PC-9 (cell line): Measurements from ENCODE around the gene TRIP13. TPM values are rescaled to one million over a fixed set of nuclear protein-coding genes. Genes with fewer than 3 reads are reported as not detected.

Experiments used
- BruUV-seq: library from RNA; stranded (reverse); fragments of 400-500 nt; replicated peaks from 2 replicates; lab custom pipeline; 2021; lab: Mats Ljungman, UMichigan
- CTCF ChIA-PET: fragments of 300-600 bp; sonication (Branson Sonifier 250); formaldehyde crosslinking; loops from one replicate; lab custom pipeline; 2022; ENCODE audit warnings: antibody characterized with exemption; lab: Charles Lee
- POLR2A ChIA-PET: fragments of 300-600 bp; sonication (Branson Sonifier 250); formaldehyde crosslinking; loops from one replicate; lab custom pipeline; 2022; ENCODE audit warnings: antibody characterized with exemption; ENCODE audit not compliant: unreplicated experiment; lab: Charles Lee
- DNase-seq, 2 experiments: peaks; one replicate each; pipeline versions ENCODE4 v3.0.0 to v3.0.0-alpha.2; 2015 to 2022; ENCODE audit warnings: mixed read lengths in 1 of 2
- H2AFZ ChIP-seq: fragments of 200-600 bp; sonication (generic); 2 replicates; pipeline ENCODE4 v1.8.1; 2017; ENCODE audit warnings: antibody characterized with exemption
- H3F3A ChIP-seq: fragments of 200-600 bp; sonication (generic); 2 replicates; pipeline ENCODE4 v1.8.1; 2017; ENCODE audit warnings: antibody characterized with exemption, mild to moderate bottlenecking, low read depth; ENCODE audit not compliant: insufficient read depth
- H3K27ac ChIP-seq: fragments of 200-600 bp; sonication (generic); 2 replicates; pipeline ENCODE4 v1.6.1; 2016; ENCODE audit warnings: mixed run types
- H3K27me3 ChIP-seq: fragments of 200-600 bp; sonication (generic); 2 replicates; pipeline ENCODE4 v1.6.1; 2016; ENCODE audit warnings: low read depth, mixed run types; ENCODE audit not compliant: insufficient read depth
- H3K36me3 ChIP-seq: fragments of 200-600 bp; sonication (generic); 2 replicates; pipeline ENCODE4 v1.6.1; 2016; ENCODE audit warnings: low read depth, mixed run types
- H3K4me1 ChIP-seq: fragments of 200-600 bp; sonication (generic); replicated peaks from 2 replicates; pipeline ENCODE4 v1.6.1; 2016; ENCODE audit warnings: mixed run types; ENCODE audit not compliant: insufficient read depth
- H3K4me2 ChIP-seq: fragments of 200-600 bp; sonication (generic); 2 replicates; pipeline ENCODE4 v1.6.1; 2017; ENCODE audit warnings: mixed run types
- H3K4me3 ChIP-seq: fragments of 200-600 bp; sonication (generic); 2 replicates; pipeline ENCODE4 v1.6.1; 2016; ENCODE audit warnings: mixed run types
- H3K79me2 ChIP-seq: fragments of 200-600 bp; sonication (generic); 2 replicates; pipeline ENCODE4 v1.6.1; 2017; ENCODE audit warnings: low read depth, mixed run types
- H3K9me2 ChIP-seq: fragments of 200-600 bp; sonication (generic); 2 replicates; pipeline ENCODE4 v1.8.1; 2017; ENCODE audit warnings: mild to moderate bottlenecking; ENCODE audit not compliant: insufficient read depth
- H3K9me3 ChIP-seq: fragments of 200-600 bp; sonication (generic); 2 replicates; pipeline ENCODE4 v1.8.1; 2016; ENCODE audit warnings: low read depth; ENCODE audit not compliant: insufficient read depth
- H4K20me1 ChIP-seq: fragments of 200-600 bp; sonication (generic); 2 replicates; pipeline ENCODE4 v1.8.1; 2017; ENCODE audit not compliant: insufficient read depth
- EZH2 ChIP-seq: fragments of 200-600 bp; sonication (generic); IDR thresholded peaks from 2 replicates; pipeline ENCODE4 v1.8.0; 2017; ENCODE audit warnings: antibody characterized with exemption, low read depth
- intact Hi-C: fragments of 100-400 bp; cut with micrococcal nuclease; formaldehyde crosslinking; loops from one replicate; pipeline ENCODE4 v1.10.0; 2022; ENCODE audit not compliant: unreplicated experiment
- total RNA-seq: library from RNA; stranded (reverse); gene quantifications from 2 replicates; pipeline ENCODE4 v1.2.3, GENCODE V29; 2021
- TF ChIP-seq, protein P1 (sequence below): fragments of 200-600 bp; sonication (generic); conservative IDR thresholded peaks from 2 replicates; pipeline ENCODE4 v1.6.1; 2017; ENCODE audit warnings: mixed run types, antibody characterized with exemption, mild to moderate bottlenecking, moderate library complexity

Gene TRIP13
- total RNA-seq, 1 experiment from 2014 or later, result 74.0 TPM

DNA sequence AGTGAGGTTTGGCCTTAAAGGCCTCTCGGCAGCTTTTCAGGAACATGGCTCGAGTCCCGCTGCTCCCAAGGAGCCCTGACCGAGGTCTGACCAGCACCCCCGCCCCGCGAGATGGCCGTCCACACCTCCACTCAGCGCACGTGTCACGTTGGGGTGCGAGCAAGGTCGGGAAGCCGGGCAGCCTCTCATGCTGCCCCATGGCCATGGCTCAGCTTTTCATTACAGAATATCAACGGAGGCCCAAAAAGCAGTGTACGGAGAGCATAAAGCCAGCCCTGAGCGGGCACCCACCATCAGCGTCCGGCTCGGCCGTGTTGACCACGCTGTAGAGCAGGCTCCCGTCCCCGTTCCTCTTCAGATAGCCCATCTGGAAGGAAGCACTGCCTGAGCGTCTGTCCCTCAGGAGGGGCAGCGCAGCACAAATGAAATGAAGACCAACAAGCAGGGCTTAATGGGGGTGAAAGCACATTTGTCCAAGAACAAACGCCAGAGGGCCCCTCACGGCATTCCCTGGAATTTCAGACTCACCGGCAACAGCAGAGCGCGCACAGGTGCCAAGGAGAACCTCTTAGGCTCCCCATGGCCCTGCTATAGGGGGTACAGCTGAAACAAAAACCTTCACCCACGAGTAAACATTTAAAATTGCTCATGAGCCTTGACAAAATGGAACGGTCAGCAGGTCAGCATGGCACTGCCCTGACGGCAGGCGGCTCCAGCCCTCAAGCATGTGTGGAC is 11.7 kb upstream of the TRIP13 start:
- intact Hi-C loops, result no loop called here
- no peaks in the 10 kb centered on the region for H3K4me1 ChIP-seq
- CTCF ChIA-PET, result no interaction called here
- H3F3A ChIP-seq, result no peaks in the 10 kb centered on the region; the same call in 1 of the 2 replicates
- no peaks in the 10 kb centered on the region for H3K9me3 ChIP-seq
- DNase-seq, result no peak
- H3K4me2 ChIP-seq, result no peak overlapping the region
- no TSS peak for BruUV-seq
- H3K9me2 ChIP-seq, result no peaks in the 10 kb centered on the region
- no peak overlapping the region for H3K4me3 ChIP-seq
- peaks cover 64% of the 10 kb centered on the region for H3K36me3 ChIP-seq
- no peak overlapping the region for H3K27ac ChIP-seq
- no peak for TF ChIP-seq EZH2
- TF ChIP-seq, protein P1, sequence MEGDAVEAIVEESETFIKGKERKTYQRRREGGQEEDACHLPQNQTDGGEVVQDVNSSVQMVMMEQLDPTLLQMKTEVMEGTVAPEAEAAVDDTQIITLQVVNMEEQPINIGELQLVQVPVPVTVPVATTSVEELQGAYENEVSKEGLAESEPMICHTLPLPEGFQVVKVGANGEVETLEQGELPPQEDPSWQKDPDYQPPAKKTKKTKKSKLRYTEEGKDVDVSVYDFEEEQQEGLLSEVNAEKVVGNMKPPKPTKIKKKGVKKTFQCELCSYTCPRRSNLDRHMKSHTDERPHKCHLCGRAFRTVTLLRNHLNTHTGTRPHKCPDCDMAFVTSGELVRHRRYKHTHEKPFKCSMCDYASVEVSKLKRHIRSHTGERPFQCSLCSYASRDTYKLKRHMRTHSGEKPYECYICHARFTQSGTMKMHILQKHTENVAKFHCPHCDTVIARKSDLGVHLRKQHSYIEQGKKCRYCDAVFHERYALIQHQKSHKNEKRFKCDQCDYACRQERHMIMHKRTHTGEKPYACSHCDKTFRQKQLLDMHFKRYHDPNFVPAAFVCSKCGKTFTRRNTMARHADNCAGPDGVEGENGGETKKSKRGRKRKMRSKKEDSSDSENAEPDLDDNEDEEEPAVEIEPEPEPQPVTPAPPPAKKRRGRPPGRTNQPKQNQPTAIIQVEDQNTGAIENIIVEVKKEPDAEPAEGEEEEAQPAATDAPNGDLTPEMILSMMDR, result no peak
- H2AFZ ChIP-seq, result no peak overlapping the region
- peaks cover 37% of the 10 kb centered on the region for H3K79me2 ChIP-seq
- POLR2A ChIA-PET, result no interaction called here
- H4K20me1 ChIP-seq, result peaks cover 42% of the 10 kb centered on the region
- H3K27me3 ChIP-seq, result no peaks in the 10 kb centered on the region

DNA sequence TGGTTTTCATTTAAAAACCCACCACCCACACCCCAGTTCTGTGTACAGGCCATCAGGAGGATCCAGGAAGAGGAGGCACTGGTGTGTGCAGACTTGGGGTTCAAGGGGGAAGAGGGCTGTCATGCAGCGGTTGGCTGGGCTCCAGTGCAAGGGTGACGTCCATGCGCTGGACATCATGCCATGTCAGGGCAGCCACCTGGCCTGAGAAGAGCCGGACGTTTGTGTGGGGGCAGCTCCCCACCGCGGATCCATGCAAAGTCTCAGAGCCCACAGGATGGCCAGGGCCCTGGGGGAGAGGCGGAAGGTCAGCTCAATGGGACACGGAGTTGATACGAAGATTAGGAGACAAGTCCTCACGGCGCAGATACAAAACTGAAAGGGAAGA is 11.1 kb upstream of the TRIP13 start:
- no peak overlapping the region for H3K4me2 ChIP-seq
- H2AFZ ChIP-seq, result no peak overlapping the region
- H3K9me2 ChIP-seq, result no peaks in the 10 kb centered on the region
- no peaks in the 10 kb centered on the region; the same call in 1 of the 2 replicates for H3F3A ChIP-seq
- CTCF ChIA-PET, result no interaction called here
- intact Hi-C loops, result no loop called here
- BruUV-seq, result no TSS peak
- no peaks in the 10 kb centered on the region for H3K27me3 ChIP-seq
- H3K79me2 ChIP-seq, result peaks cover 37% of the 10 kb centered on the region
- H3K4me1 ChIP-seq, result no peaks in the 10 kb centered on the region
- H4K20me1 ChIP-seq, result peaks cover 42% of the 10 kb centered on the region
- H3K27ac ChIP-seq, result no peak overlapping the region
- H3K4me3 ChIP-seq, result no peak overlapping the region
- H3K9me3 ChIP-seq, result no peaks in the 10 kb centered on the region
- DNase-seq, result no peak
- peaks cover 64% of the 10 kb centered on the region for H3K36me3 ChIP-seq
- no peak for TF ChIP-seq EZH2
- TF ChIP-seq, protein P1, result no peak
- POLR2A ChIA-PET, result no interaction called here

DNA sequence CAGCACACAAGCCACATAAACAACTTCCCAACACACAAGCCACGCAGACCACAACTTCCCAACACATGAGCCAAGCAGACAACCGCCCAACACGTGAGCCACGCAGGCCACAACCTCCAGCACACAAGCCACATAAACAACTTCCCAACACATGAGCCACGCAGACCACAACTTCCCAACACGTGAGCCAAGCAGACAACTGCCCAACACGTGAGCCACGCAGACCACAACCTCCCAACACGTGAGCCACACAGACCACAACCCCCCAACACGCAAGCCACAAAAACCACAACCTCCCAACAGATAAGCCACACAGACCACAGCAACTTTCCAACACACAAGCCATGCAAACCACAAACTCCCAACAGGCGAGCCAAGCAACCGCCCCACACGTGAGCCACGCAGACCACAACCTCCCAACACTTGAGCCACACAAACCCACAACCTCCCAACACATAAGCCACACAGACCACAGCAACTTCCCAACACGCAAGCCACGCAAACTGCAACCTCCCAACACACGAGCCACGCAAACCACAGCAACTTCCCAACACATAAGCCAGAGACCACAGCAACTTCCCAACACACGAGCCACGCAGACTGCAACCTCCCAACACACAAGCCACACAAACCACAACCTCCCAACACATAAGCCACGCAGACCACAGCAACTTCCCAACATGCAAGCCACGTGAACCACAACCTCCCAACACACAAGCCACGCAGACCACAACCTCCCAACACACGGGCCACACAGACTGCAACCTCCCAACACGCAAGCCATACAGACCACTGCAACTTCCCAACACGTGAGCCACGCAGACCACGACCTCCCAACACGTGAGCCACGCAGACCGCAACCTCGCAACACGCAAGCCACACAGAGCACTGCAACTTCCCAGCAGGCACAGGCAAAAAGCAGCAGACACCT is 10.2 kb upstream of the TRIP13 start:
- no peaks in the 10 kb centered on the region for H3K9me2 ChIP-seq
- no peaks in the 10 kb centered on the region for H3K9me3 ChIP-seq
- no peak for DNase-seq
- peaks cover 69% of the 10 kb centered on the region for H3K36me3 ChIP-seq
- H3F3A ChIP-seq, result no peaks in the 10 kb centered on the region; the same call in 1 of the 2 replicates
- H3K4me2 ChIP-seq, result no peak overlapping the region
- no peaks in the 10 kb centered on the region for H3K4me1 ChIP-seq
- H3K79me2 ChIP-seq, result peaks cover 37% of the 10 kb centered on the region
- no peaks in the 10 kb centered on the region for H3K27me3 ChIP-seq
- BruUV-seq, result no TSS peak
- no peak for TF ChIP-seq EZH2
- no peak overlapping the region for H3K27ac ChIP-seq
- H4K20me1 ChIP-seq, result peaks cover 42% of the 10 kb centered on the region
- ChIA-PET CTCF (no interaction called here), POLR2A (no interaction called here)
- no peak overlapping the region for H2AFZ ChIP-seq
- intact Hi-C loops, result no loop called here
- no peak overlapping the region for H3K4me3 ChIP-seq
